Esophagus squamous epithelium (tissue), 4 donors: ENCODE results near the gene DOHH.

Experiments
- CTCF ChIP-seq, 6 experiments: fragments of 450-650 bp in 4 of 6; fragments of 200-600 bp in 2 of 6; sonication (generic) in 2 of 6; IDR thresholded peaks; one replicate each; pipeline ENCODE4 v1.5.1; 2016 to 2019; ENCODE audit warnings: antibody characterized with exemption in 6 of 6, mild to moderate bottlenecking in 4 of 6, moderate library complexity in 4 of 6
- POLR2A ChIP-seq, 4 donors: fragments of 450-650 bp; IDR thresholded peaks; one replicate each; pipeline ENCODE4 v1.6.1; 2017; ENCODE audit warnings: antibody characterized with exemption in 4 of 4, mild to moderate bottlenecking in 4 of 4, moderate library complexity in 3 of 4

GRCh38 chr19:3508771-3509535 is 8.5 kb upstream of the DOHH start:
- TF ChIP-seq POLR2A (IDR thresholded peaks at IDR 0.05) (no peak), CTCF (IDR thresholded peaks at IDR 0.05) (no peak)
